HG02571 (cell line): ENCODE measurements around the gene PLAC8L1.

Experiments used
- ATAC-seq: cut with Tn5 transposase; IDR thresholded peaks from one replicate; pipeline ENCODE4 v1.9.1; 2021; ENCODE audit warnings: mild to moderate bottlenecking, moderate library complexity; ENCODE audit not compliant: unreplicated experiment

PLAC8L1 gene

GRCh38 chr5:146047396-146047795 lies 58.0 kb downstream of the PLAC8L1 start:
- ATAC-seq = no peak

GRCh38 chr5:146043722-146044121 lies 61.7 kb downstream of the PLAC8L1 start:
- no peak for ATAC-seq

DNA sequence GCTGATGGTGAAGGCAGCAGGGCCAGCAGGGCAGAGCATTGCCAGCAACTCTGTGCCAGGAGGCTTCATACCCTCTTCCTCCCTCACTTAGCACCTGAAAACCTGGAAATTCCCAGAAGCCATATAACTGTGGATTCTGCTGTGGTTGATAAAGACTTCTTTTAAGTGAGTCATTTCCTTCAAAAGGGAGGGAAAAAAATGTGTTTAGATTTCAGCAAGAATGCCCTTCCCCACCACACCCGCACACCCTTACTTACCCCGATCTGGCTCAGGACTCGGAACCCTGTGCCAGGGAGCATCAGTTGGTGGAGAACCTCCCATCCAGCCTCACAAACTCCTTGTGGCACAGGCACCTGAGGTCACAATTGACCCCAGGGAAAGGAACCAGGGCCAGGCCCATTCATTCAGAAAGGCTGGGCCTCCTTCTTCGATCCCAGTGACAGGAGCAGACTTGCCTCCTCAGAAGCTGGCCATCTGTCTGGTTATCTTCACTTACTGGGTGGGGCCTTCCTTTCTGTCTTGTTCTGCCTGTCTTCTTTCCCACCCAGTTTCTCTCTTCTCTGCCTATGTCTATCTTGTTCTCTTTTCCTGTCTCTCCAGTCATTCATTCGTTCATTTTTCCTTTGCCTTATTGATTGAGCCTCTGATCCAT lies 62.6 kb downstream of the PLAC8L1 start:
- no peak for ATAC-seq

GRCh38 chr5:146041180-146041789 lies 64.1 kb downstream of the PLAC8L1 start:
- peak; percentile 53 for ATAC-seq

GRCh38 chr5:146040527-146040926 lies 64.8 kb downstream of the PLAC8L1 start:
- ATAC-seq = no peak

DNA sequence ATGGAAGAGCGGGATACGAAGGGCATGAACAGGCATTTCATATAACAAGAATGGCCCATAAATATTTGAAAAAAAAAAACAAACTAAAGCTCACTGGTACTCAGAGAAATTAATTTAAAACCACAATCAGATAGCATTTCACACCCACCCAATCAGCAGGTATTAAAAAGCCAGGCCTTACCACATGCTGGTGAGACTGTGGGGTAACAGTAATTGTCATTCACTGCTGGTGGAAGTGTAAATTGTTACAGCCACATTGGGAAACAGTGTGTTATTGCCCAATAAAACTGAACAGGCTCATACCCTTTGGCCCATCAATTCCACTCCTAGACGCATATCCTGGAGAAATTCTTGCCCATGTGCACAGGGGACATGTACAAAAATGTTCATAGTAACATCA lies 66.0 kb downstream of the PLAC8L1 start:
- ATAC-seq = no peak

DNA sequence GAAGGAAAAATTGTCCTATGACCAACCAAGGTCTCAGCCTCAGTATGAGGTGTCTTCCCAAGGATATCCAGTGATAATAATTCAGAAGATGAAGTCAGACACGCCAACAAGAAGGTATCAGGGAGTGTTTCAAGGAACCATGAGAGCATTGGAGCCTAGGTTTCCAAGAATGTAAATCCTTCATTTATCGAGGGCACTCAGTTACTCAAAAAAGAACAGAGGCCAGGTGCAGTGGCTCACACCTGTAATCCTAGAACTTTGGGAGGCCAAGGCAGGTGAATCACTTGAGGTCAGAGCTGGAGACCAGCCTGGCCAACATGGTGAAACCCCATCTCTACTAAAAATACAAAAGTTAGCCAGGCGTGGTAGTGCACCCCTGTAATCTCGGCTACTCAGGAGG lies 70.8 kb downstream of the PLAC8L1 start:
- ATAC-seq = no peak
